NCI-H1694 (cell line): ENCODE measurements around the gene WNT7A.
A peak's percentile ranks its signal among the peaks of the same experiment; 100 is the strongest.

Source experiments
- DNase-seq: peaks from one replicate; lab custom pipeline; 2025; lab: John Stamatoyannopoulos, UW

The WNT7A gene

DNA sequence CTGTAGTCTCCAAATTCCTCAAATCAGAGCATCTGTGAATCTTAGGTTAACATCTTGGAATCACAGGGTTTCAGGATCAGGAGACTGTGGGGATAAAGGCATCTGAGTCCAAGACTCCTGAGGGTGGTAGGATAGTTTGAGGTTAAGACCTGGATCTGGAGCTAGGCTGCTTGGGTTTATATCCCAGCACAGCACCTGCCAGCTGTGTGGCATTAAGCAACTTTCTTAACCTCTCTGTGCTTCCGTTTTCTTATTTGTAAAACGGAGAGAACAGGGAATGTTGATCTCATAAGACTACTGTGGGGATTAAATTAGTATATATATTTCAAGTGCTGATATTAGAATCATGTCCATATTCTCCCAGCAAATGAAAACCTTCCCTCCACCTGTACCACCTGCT is 33.6 kb downstream of the WNT7A start:
- DNase-seq, result no peak

DNA sequence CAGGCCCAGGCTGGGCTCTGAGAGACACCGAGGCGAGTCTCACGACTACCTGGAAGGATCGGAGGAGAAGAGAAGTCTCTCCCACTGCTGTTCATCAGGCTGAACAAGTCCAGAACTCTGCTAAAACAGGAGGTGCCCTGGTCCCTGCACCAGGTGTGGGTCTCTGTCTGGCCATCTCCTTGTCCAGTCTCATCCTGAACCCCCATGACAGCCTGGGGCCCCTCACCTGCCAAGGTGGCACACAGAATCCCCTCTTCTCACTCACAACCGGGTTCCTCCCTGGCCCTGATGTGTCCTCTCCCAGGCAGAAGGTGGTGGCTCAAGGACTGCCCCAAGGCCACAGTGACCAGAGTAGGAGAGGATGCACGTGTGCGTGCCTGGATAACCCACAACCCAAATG is 34.1 kb downstream of the WNT7A start:
- DNase-seq, result no peak

DNA sequence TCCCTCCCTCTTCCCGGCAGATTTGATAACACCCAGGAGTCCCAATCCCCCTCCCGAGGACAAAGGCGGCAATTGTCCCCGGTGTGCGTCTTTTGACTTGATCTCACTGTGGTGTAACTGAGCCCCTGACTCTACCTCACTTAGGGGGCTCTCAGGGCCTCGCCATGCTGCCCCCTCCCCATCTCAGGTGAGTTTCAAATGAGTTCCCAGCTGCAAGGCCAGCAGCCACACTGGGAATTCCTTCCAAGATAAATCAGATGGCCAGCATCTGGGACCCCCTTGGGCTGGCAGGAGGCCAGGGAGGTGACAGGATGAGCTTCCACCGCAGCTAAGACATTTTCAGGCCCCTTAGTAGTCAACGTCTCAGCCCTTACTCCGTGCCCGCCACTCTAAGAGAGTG is 35.0 kb downstream of the WNT7A start:
- no peak for DNase-seq

DNA sequence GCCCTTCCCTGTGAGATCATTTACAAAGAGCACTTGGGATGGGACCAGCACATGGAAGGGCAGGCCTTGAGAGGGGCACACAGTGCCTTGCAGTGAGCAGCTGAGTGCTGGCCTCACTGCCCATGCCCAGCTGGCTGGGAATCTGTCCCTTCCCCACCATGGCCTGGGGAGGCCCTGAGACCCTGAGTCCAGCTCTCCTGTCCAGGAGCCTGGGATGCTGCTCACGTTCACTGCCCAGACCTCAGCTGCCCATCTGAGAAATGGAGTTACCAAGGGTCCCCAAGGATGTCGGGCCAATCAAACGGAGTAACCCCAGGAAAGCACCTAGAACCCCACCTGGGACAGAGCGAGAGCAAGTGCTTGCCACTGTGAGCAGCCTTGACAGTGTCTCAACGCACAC is 35.6 kb downstream of the WNT7A start:
- DNase-seq, result no peak

DNA sequence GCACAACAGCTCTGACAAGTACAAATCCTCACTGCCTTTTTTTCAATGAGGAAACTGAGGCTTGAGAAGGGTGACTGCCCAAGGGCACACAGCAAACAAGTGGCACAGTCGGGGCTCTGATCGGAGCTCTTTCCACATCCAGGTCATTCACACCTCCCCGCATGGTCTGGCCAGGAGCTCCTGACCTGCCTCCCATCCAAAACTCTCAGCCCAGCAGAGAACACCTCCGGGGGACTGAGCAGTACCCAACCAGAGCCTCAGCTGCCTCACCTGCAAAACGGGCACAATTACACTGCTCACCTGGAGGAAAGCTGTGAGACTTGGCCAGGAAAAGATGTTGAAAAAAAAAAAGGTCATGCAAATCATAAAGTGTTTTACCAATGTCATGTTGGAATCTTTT is 36.5 kb downstream of the WNT7A start:
- no peak for DNase-seq

DNA sequence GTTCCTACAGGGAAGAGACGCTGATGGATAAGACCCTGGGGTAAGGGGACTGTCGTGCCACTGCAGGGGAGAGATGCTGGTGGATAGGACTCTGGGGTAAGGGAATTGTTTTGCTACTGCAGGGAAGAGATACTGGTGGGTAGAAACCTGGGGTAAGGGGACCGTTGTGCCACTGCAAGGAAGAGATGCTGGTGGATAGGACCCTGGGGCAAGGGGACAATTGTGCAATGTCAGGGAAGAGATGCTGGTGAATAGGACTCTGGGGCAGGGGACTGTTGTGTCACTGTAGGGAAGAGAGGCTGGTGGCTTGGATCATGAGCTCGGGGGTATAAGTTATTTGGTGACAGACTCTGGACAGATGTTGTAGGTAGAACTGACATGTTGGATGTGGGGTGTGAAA is 37.6 kb downstream of the WNT7A start:
- DNase-seq, result no peak

DNA sequence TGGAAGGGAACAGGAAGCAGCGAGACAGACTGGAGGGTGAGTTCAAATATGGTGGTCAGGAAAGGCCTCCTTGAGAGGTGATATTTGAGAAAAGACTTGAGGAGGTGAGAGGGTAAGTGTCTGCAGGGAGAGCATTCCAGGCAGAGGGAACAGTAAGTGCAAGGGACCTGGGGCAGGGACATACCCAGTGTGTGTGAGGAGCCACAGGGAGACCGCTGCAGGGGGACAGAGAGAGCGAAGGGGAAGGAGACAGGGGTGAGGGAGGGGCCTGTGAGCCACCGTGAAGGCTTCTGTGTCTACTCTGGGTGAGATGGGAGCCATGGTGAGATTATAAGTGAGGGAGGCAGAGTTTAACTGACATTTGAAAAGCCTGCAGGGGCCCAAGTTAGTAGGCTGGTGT is 38.0 kb downstream of the WNT7A start:
- no peak for DNase-seq

DNA sequence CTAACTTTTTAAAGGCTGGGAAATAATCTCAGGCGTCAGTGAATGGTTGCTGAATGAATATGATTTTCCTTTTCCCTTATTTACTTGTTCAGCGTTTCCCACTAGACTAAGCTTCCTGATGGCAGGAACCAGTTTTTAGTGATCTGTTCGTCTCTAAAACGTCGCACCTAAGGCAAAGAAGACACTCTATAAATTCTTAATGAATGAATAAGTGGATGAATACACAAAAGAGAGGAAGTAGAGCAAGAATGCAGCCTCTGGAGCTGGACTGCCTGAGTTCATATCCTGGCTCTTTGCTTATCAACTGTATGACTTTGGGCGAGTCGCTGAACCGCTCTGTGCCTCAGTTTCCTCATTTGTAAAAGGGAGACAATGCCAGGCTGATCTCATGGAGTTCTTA is 38.7 kb downstream of the WNT7A start:
- no peak for DNase-seq

DNA sequence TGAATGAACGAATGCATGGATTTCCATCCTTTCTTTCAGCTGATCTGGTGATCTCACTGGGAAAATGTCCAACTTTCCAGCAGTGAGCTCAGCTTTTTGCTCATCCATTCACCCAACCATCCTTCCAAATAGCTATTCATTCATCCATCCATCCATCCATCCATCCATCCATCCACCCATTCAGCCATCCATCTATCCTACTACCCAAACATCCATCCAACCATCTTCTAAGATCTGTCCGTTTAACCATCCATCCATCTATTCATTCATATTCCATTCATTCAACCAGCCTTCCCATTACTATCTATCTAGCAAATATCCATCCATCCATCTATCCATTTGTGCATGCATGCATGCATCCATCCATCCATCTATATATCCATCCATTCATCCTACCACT is 39.4 kb downstream of the WNT7A start:
- DNase-seq, result no peak

DNA sequence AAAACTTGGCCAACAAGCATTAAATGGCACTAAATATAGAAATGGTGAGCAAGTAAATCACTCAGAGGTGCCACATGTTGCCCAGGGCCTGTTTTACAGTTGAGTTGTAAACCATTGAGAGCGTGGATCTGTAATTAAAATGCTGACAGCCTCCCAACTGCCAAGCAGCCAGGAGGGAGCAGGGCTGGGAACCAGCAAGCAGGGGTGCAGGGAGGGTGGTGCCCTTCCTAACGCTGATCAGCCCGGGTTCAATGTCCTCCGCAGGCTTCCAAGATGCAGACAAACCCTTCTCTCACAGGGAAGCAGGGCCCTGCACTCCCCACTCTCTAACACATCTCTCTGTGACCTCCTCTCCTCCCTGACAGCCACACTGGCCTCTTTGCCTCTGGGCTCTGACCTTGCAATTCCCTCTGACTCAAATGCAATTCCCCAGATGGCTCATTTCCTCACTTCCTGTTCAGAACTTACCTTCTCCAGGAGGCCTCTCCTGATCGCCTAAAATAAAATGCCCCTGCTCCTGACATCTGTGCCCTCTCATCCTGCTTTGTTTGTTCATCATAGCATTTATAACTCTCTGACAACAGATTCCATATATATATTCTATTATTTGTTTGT is 40.0 kb downstream of the WNT7A start:
- DNase-seq, result peak; percentile 43

DNA sequence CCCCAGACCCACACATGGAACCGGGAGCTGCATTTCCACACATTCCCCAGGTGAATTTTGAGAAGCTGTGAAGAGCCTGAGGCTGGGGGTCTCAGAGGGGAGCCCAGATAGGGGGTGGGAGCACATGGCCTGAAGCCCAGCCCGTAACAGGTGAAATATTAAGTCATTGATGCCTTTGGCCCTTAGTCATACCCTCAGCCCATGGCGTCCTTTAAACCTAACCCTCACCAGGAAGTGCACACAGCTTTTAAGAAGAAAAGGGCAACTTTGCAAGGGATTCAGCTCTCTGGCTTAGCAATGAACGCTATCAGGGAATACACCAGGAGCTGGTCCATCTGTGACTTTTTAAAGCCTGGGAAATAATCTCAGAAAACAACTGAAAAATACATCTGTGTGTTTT is 40.6 kb downstream of the WNT7A start:
- DNase-seq, result no peak

DNA sequence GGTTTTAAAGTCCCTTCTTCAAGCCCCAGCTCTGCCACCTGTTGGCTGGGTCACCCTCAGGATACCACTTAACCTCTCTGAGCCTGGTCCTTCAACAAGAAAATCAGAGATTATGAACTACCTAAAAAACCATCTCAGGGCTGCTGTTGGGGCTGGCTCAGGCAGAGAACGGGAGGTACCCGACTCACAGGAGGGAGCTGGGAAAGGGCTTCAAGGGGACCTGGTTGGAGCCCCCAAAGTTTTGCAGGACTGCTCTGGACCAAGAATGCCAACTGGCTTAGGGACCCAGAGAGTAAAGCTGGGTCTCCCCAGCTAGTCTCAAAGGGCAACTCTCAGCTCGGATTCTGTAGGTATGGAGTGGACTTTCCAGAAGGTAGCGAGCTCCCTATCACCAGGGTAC is 41.5 kb downstream of the WNT7A start:
- DNase-seq, result no peak

DNA sequence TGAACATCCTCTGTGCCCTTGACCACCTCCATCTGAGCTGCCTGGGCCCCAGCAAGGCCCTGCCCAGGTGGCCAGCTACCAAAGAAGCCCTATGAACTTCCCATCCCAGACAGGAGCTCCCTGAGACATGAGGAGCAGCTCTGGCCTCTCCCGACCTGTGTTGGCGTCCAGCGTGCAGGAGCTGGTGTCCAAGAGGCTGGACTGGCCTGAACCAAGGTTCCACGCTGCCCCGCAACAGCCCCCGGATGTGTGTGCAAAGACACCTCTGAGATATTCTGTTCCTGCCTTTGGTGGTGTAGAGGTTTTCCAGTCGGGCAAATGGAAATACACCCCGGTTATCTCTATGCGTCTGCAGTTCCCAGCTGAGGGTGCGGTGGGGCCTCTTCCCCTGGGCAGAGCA is 42.1 kb downstream of the WNT7A start:
- DNase-seq, result no peak

DNA sequence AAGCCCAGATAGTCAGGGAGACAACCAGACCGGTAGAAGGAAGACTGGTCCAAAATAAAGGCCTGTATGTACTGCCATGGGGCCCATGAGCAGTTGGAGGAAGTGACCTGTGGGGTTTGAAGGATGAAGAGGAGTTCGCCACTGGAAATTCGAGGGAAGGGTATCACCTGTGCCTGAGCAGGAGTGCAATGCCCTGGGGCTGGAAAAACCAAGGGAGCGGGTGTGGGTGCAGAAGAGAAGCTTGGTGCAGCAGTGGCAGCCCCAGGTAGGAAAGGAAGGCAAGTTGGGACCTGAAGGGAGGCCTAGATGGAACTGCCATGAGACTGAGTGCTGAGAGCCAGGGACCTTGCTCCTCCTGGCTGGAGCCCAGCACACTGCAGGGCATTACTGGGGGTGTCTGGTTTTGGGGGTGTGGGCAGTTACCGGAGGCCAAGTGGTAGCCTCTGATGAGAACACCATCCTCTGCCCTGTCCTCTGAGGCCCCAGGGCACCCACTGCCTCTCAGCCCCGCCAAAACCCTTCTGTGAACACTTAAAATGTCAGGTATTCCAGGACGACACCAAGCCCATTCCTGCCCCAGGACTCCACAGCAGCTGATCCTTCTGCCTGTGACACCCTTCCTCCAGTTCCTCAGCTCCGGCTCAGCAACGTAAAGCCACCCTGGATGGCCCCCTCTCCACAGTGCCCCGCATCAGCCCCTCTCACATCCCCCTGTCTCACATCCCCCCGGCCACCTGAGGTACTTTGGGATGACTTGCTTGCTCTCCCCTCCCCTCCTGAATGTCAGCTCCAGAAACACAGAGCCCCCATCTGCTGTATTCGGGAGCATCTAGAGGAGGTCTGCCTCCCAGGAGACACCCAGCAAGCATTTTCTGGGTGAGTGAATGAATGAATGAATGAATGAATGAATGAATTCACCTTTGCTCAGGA is 42.9 kb downstream of the WNT7A start:
- no peak for DNase-seq

DNA sequence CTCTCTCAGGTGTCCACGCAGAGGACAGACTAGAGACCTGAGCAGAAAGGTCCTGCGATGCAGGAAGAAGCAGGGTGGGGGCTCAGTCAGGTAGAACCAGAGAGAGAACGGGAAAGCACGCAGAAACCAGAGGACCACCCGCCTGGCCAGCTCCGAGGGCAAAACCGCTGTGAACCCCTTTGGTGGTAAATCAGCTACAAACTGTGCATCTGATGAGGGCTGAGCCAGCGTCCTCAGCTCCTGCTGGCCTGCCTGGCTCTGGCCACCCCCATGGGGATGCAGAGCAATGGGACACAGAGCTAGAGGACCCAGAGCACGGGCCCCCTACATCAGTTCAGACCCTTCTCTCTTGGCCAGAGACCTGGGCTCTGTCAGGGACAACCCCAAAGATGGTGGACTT is 44.6 kb downstream of the WNT7A start:
- no peak for DNase-seq

DNA sequence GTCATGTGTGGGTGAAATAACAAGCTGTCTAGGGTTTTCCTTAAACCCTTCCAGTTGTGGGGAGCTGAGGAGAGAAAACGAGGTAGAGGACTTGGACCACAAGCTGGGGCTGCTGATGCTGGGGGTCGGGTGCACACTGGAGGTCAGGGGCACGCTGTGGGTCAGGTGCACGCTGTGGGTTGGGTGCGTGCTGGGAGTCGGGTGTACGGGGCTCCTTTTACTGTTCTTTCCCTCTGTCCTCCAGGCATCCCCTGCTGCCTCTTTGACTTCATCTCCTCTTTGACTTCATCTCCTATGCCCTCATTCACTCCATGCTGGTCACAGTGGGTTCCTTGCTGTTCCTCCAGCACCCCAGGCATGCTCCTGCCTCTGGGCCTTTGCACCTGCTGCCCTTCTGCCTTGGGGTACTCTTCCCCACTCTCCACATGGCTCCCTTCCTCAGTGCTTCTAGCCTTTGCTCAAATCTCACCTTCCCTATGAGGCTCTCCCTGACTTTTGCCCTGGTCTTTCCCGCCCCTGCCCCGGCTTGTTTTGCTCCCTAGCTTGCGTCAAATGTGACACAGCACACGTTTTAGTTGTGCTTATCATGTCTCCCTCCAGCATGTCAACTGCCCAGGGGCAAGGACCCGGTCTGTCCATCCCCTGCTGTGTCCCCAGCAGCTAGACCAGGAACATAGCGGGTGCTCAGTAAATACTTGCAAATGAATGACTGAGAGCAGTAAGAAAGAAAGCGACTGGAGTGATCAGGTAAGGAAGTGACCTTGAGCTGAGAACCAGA is 45.4 kb downstream of the WNT7A start:
- no peak for DNase-seq

DNA sequence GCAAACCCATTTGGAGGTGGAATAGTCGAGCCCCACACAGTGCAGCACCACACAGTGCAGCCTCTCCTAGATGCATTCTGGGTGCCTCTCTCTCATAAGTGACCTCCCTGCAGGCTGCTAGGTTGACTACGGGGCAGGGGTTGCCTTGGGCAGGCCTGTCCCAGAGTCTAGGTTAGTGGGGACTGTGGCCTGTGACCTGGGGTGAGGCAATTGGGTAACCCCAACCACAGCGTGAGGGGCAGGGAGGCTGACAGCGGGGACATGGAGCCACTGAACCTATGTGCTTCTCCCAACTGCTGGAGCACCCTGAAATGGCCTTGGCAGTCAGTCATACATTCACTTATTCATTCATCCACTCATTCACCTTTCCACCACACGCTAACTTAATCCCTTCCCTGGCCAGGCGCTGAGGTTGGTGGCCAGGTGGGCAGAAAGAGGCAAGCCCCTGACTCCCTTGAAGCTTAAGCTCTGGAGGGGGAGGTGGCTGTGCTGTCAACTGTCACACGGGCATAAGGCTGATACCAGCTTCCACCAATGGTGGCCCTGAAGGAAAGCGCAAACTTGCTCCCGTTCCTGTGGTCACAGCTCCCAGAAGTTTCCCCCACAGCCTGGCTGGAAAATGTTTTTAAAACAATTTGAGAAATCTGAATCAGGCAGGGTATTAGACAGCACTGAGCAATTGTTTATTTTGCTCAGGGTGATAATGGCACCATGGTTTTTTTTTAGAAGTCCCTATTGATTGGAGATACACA is 46.2 kb downstream of the WNT7A start:
- DNase-seq, result no peak

DNA sequence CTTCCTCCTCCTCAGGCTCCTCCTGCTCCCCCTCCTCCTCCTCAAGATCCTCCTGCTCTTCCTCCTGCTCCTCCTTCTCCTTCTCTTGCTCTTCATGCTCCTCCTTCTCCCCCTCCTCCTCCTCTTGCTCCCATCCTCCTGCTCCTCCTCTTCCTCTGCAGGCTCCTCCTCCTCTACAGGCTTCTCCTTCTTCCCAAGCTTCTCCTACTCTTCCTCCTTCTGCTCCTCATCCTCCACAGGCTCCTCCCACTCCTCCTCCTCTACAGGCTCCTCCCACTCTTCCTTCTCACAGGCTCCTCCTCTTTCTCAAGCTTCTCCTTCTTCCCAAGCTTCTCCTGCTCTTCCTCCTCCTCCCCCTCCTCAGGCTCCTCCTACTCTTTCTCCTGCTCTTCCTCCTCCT is 47.7 kb downstream of the WNT7A start:
- no peak for DNase-seq

DNA sequence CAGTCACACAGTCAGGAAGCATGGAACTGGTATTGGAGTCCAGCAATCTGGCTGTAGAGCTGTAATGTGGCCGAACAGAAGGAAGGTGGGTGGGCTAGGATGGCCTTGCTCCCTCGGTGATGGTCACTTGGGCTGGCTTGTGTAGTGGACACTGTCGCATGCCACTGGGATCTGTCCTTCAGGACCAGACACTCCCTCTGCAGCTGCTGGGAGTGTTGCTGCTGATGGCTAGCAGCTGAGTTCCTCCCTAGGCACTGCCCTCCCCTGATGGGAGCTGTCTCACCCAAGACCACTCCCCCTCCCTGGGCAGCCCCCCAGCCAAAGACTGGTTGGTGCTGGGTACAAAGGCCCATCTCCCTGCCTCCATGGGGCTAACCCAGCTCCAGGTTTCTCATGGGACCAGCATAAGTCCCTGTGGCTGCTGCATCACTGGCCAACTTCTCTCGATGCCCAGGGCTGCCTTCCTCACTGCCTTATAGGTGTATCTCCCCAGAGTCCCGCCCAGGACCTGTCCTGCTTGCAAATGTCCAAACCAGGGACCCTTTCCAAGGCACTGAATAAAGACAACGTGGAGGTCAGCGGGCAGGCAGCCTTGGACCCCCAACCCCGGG is 48.4 kb downstream of the WNT7A start:
- DNase-seq, result no peak

DNA sequence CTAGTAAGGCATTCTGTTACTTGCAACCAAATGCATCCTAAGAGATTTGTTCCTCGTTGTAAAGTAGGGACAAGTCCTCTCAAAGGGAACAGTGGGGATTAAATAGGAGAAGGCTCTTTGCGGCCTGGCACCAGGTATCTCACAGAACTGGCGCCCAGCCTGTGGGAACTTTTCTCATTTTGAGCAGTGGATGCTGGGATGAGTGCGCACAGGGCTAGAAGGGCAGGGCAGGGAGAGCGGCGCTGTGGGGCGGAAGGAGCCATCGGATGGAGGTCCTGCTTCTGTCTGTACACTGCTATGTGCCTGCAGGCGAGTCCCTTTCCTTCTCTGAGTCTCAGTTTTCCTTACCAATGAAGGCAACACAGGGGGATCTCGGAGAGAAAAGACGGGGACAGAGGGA is 50.6 kb downstream of the WNT7A start:
- no peak for DNase-seq

DNA sequence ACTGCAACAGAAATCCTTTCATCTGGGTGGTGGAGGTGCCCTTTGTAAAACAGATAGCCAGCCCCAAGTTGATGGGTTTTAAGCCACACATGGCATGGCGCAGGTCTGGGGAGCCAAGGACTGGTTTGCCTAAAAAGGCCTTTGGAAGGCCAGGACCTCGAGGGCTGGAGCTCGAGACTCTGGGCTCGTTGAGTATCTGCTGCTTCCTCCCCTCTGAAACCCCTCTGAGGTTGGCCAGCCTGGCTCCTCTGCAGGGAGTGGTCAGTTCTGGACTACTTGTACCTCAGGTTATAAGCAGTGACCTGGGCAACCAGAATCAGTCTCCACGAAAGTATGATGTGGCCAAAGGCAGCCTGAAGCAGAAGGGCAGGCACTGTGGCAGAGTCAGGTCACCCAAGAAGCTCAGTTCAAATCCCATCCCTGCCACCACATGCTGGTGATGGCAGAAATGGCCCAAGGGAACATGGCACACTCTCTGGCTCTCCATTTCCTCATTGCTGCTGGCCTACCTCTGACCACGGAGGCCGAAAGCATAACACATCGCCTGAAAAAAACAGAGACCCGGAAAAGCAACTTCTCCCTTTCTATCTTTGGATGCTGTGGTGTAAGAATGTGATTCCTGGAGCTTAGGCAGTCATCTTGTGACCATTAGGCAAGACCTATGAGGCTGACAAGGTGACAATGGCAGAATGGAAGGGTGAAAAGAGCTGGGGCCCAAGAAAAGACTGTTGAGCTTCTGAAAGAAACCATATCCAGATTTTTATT is 51.2 kb downstream of the WNT7A start:
- DNase-seq, result no peak
